Gastrocnemius medialis (tissue), 4 donors: ENCODE measurements around the gene ZFP36L2. TPM values are rescaled to one million over a fixed set of nuclear protein-coding genes. Genes with fewer than 3 reads are reported as not detected.

Experiments
- ATAC-seq, 2 donors: fragments of 150-250 bp; one replicate each; pipeline ENCODE4 v1.9.1; 2016
- DNase-seq, 2 donors: peaks; one replicate each; pipeline ENCODE4 v3.0.0-alpha.2; 2019
- H3K27ac ChIP-seq, 4 donors: fragments of 200-600 bp; sonication (generic); 1 replicate in 1 of 4; 2 replicates in 3 of 4; pipeline ENCODE4 v1.5.1; 2016 to 2018; ENCODE audit warnings: mild to moderate bottlenecking in 2 of 4, moderate library complexity in 1 of 4
- H3K27me3 ChIP-seq, 3 donors: fragments of 200-600 bp; sonication (generic) in 2 of 3; 1 replicate in 1 of 3; 2 replicates in 2 of 3; pipeline versions ENCODE4 v1.5.1 to v1.6.0; 2016 to 2019; ENCODE audit warnings: mild to moderate bottlenecking in 1 of 3, moderate library complexity in 1 of 3
- H3K36me3 ChIP-seq, 2 donors: fragments of 200-600 bp; sonication (generic) in 1 of 2; one replicate each; pipeline ENCODE4 v1.5.1; 2017 to 2018
- H3K4me1 ChIP-seq, 2 donors: fragments of 200-600 bp; sonication (generic) in 1 of 2; one replicate each; pipeline ENCODE4 v1.5.1; 2016 to 2017; ENCODE audit warnings: mild to moderate bottlenecking in 2 of 2
- H3K4me3 ChIP-seq, 4 donors: fragments of 200-600 bp; sonication (generic) in 3 of 4; 1 replicate in 1 of 4; 2 replicates in 3 of 4; pipeline ENCODE4 v1.5.1; 2016 to 2019; ENCODE audit warnings: mild to moderate bottlenecking in 2 of 4
- H3K9me3 ChIP-seq, 3 donors: fragments of 200-600 bp; sonication (generic) in 2 of 3; 1 replicate in 1 of 3; 2 replicates in 2 of 3; pipeline ENCODE4 v1.5.1; 2016 to 2019
- CTCF ChIP-seq, 5 experiments: fragments of 450-650 bp in 3 of 5; fragments of 200-600 bp in 2 of 5; sonication (generic) in 2 of 5; IDR thresholded peaks in 4 of 5; conservative IDR thresholded peaks in 1 of 5; 1 replicate in 4 of 5; 2 replicates in 1 of 5; pipeline ENCODE4 v1.5.1; 2016 to 2019; ENCODE audit warnings: antibody characterized with exemption in 5 of 5, mild to moderate bottlenecking in 3 of 5, moderate library complexity in 3 of 5
- POLR2A ChIP-seq, 2 donors: fragments of 450-650 bp; IDR thresholded peaks; one replicate each; pipeline ENCODE4 v1.6.1; 2017; ENCODE audit warnings: antibody characterized with exemption in 2 of 2, mild to moderate bottlenecking in 2 of 2, moderate library complexity in 2 of 2
- in situ Hi-C, 4 donors: fragments of 200-750 bp; cut with MboI; loops; one replicate each; pipeline versions ENCODE4 v1.15.0 to v1.8.0; 2017; ENCODE audit warnings: low sequenced_read_pairs in 4 of 4
- intact Hi-C: fragments of 100-400 bp; cut with DNase I; formaldehyde crosslinking; loops from one replicate; pipeline ENCODE4 v1.15.1; 2023; ENCODE audit warnings: low total_unique reads
- total RNA-seq, 4 donors: library from RNA; depleted of rRNA; stranded (reverse); fragments of >200 nt; gene quantifications; one replicate each; pipeline versions ENCODE4 v1.1.0 to v1.2.3, GENCODE V29; 2016

ZFP36L2 gene
- total RNA-seq, 4 donors from 2014 or later = 15.5 to 58.6 (median 44.8) TPM

GRCh38 chr2:43222475-43223309, 3.7 kb downstream of the ZFP36L2 start:
- Histone ChIP-seq H3K27ac (peak overlapping the region; percentile 99 to 100 (median 100)), H3K4me1 (peaks cover 59 to 62% of the 10 kb centered on the region in 2 donors), H3K9me3 (no peaks in the 10 kb centered on the region), H3K27me3 (no peaks in the 10 kb centered on the region), H3K36me3 (peaks cover 0 to 17% of the 10 kb centered on the region in 2 donors), H3K4me3 (peak overlapping the region; percentile 76 to 99 (median 96))
- DNase-seq (no peak), ATAC-seq (no peak)
- TF ChIP-seq CTCF (IDR thresholded peaks at IDR 0.05 in 4 of 5, conservative IDR thresholded peaks at IDR 0.05 in 1 of 5) (no peak), POLR2A (IDR thresholded peaks at IDR 0.05) (no peak)
- in situ Hi-C loops (loop anchor here in 2 of 4 donors (10.0 kb wide), 3 partner anchors 48 to 248 kb away; no protein-coding TSS in a partner anchor), intact Hi-C loops (no loop called here)

GRCh38 chr2:43221763-43222474, 4.5 kb downstream of the ZFP36L2 start:
- peaks cover 0 to 17% of the 10 kb centered on the region in 2 donors for H3K36me3 ChIP-seq
- H3K9me3 ChIP-seq = no peaks in the 10 kb centered on the region
- ATAC-seq (peak; percentile 24 to 38), DNase-seq (peak; percentile 89 to 94)
- intact Hi-C loops = no loop called here
- peak overlapping the region; percentile 76 to 99 (median 96) for H3K4me3 ChIP-seq
- TF ChIP-seq CTCF (IDR thresholded peaks at IDR 0.05 in 4 of 5, conservative IDR thresholded peaks at IDR 0.05 in 1 of 5) (no peak), POLR2A (IDR thresholded peaks at IDR 0.05) (peak; percentile 42 to 79)
- no peaks in the 10 kb centered on the region for H3K27me3 ChIP-seq
- peaks cover 61% of the 10 kb centered on the region in 2 donors for H3K4me1 ChIP-seq
- in situ Hi-C loops = loop anchor here in 2 of 4 donors (10.0 kb wide), 3 partner anchors 47 to 247 kb away; no protein-coding TSS in a partner anchor
- peak overlapping the region; percentile 99 to 100 (median 100) for H3K27ac ChIP-seq

DNA sequence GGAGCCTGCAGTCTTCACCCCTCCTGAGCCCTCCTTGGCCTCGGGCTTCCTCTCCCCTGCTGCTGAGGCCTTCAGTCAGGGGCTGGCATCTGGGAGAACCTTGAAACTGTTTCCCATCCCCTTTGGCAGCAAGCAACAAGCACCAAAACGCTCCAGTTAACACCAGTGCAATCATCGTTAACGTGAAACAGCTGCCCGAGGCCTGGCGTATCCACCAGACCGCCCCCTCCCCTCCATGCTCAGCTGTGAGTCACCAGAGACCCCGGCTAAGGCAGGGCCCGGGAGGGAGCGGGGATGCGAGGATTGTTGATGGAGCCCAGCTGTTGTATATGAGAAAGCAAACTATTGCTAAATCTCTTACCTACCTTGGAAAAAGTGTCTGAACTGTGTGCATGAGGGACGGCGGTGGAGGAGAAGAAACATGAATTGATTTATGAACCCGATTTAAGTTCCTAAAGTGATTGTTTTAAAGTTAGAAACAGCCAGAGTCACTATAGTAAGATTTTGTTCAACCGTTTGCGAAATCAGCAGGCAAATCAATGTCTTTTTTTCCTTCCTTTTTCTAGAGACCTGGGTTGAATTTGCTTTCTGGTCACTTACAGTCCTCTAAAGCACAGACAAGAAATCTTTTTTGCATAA, 5.2 kb downstream of the ZFP36L2 start:
- peaks cover 64 to 65% of the 10 kb centered on the region in 2 donors for H3K4me1 ChIP-seq
- ATAC-seq (peak in 1 of 2 donors; percentile 7), DNase-seq (peak in 1 of 2 donors; percentile 59)
- H3K36me3 ChIP-seq = peaks cover 0 to 17% of the 10 kb centered on the region in 2 donors
- H3K4me3 ChIP-seq = peak overlapping the region; percentile 76 to 99 (median 96)
- H3K27me3 ChIP-seq = no peaks in the 10 kb centered on the region
- intact Hi-C loops = no loop called here
- peak overlapping the region; percentile 99 to 100 (median 100) for H3K27ac ChIP-seq
- H3K9me3 ChIP-seq = no peaks in the 10 kb centered on the region
- TF ChIP-seq CTCF (IDR thresholded peaks at IDR 0.05 in 4 of 5, conservative IDR thresholded peaks at IDR 0.05 in 1 of 5) (no peak), POLR2A (IDR thresholded peaks at IDR 0.05) (no peak)
- in situ Hi-C loops = loop anchor here in 2 of 4 donors (10.0 kb wide), 3 partner anchors 46 to 246 kb away; no protein-coding TSS in a partner anchor

DNA sequence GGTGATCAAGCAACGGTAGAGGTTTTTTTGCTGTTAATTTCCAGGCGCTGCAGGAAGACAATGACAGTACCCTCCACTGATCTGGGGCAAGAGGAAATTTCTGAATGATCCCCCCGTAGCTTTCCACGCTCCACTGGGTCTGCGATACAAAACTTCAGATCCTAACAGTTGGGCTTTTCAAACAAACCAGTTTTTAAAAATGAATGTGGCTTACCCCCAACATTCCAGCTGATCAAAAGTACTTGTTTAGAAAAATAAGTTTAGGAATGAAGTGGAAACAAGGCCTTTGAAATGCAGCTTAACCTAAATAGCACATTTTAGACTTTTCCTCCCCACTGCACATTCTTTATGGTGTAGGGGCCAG, 5.7 kb downstream of the ZFP36L2 start:
- ATAC-seq (no peak), DNase-seq (no peak)
- peak overlapping the region; percentile 99 to 100 (median 100) for H3K27ac ChIP-seq
- H3K9me3 ChIP-seq = no peaks in the 10 kb centered on the region
- H3K4me3 ChIP-seq = peak overlapping the region; percentile 76 to 99 (median 96)
- in situ Hi-C loops = loop anchor here in 2 of 4 donors (10.0 kb wide), 3 partner anchors 46 to 246 kb away; no protein-coding TSS in a partner anchor
- no peak for TF ChIP-seq CTCF (IDR thresholded peaks at IDR 0.05 in 4 of 5, conservative IDR thresholded peaks at IDR 0.05 in 1 of 5)
- TF ChIP-seq POLR2A (IDR thresholded peaks at IDR 0.05) = no peak
- peaks cover 69 to 70% of the 10 kb centered on the region in 2 donors for H3K4me1 ChIP-seq
- peaks cover 0 to 17% of the 10 kb centered on the region in 2 donors for H3K36me3 ChIP-seq
- no peaks in the 10 kb centered on the region for H3K27me3 ChIP-seq
- intact Hi-C loops = no loop called here
